IPS-20b (cell line): ENCODE results near the gene SAMD4A.

Source experiments
- H3K27ac ChIP-seq: one replicate; pipeline ENCODE4 v1.5.1; 2013; ENCODE audit warnings: low read length
- H3K27me3 ChIP-seq: 2 replicates; pipeline ENCODE4 v1.6.1; 2013; ENCODE audit warnings: mild to moderate bottlenecking, low read length, inconsistent platforms; ENCODE audit not compliant: insufficient read depth
- H3K36me3 ChIP-seq: 2 replicates; pipeline ENCODE4 v1.6.1; 2013; ENCODE audit warnings: low read depth, mild to moderate bottlenecking, inconsistent platforms, low read length, moderate library complexity; ENCODE audit not compliant: insufficient read depth
- H3K4me1 ChIP-seq: 2 replicates; pipeline ENCODE4 v1.6.1; 2013; ENCODE audit warnings: mild to moderate bottlenecking, control low read depth, inconsistent platforms, low read length, moderate library complexity; ENCODE audit not compliant: insufficient read depth
- H3K4me3 ChIP-seq: 2 replicates; pipeline ENCODE4 v1.5.1; 2013; ENCODE audit warnings: mild to moderate bottlenecking, low read length, inconsistent platforms
- H3K9ac ChIP-seq: 2 replicates; pipeline ENCODE4 v1.6.1; 2013; ENCODE audit warnings: low read depth, mild to moderate bottlenecking, inconsistent platforms, low read length, moderate library complexity
- H3K9me3 ChIP-seq: 2 replicates; pipeline ENCODE4 v1.6.1; 2013; ENCODE audit warnings: mild to moderate bottlenecking, low read depth, low read length, inconsistent platforms; ENCODE audit not compliant: insufficient read depth

The SAMD4A gene

DNA sequence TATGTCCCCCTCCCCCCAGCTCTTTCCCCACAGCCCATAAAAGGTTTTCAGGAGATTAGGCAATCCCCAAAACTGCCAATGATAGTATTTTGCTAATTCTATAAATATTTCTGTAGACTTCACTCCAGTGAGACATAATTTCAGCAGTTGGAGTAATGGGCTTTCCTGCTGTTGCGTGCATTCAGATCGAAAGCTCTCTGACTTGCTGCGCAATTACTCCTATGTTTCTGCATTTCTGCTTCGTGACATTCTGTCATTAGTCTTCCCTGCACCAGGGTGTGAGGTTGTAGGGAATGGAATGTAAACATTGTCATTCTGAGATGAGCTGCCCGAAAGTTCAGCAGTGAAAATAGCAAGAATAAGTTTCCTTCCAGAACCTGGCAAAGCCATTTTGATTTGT, 58.2 kb downstream of the SAMD4A start:
- H3K27me3 ChIP-seq = no peaks in the 10 kb centered on the region
- 0 out of 2 replicates have a peak overlapping the region, but pooled peaks have one; percentile 4 for H3K4me3 ChIP-seq
- H3K36me3 ChIP-seq = no peaks in the 10 kb centered on the region
- no peaks in the 10 kb centered on the region for H3K9me3 ChIP-seq
- H3K9ac ChIP-seq = no peak overlapping the region
- peaks cover 37% of the 10 kb centered on the region for H3K4me1 ChIP-seq
- no peak overlapping the region for H3K27ac ChIP-seq

DNA sequence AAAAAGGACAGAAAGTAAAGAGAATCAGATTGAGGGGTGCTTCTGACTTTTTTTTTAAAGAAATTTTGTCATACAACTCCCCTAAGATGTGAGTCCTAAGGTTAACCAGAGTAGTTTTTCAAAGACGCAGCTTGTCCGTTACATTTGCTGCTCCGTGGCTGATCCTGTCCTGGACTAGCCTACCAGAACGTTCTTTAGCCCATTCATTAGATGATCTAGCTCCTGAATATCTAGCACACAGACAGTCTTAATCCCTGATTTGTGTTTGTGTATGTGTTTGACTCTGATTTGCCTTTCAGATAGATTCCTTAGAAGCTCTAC, 60.3 kb downstream of the SAMD4A start:
- H3K27me3 ChIP-seq = no peaks in the 10 kb centered on the region
- no peak overlapping the region for H3K27ac ChIP-seq
- no peaks in the 10 kb centered on the region for H3K36me3 ChIP-seq
- H3K4me3 ChIP-seq = no peak overlapping the region
- peaks cover 37% of the 10 kb centered on the region for H3K4me1 ChIP-seq
- no peaks in the 10 kb centered on the region for H3K9me3 ChIP-seq
- peak overlapping the region; percentile 45; the same call in 1 of the 2 replicates for H3K9ac ChIP-seq

DNA sequence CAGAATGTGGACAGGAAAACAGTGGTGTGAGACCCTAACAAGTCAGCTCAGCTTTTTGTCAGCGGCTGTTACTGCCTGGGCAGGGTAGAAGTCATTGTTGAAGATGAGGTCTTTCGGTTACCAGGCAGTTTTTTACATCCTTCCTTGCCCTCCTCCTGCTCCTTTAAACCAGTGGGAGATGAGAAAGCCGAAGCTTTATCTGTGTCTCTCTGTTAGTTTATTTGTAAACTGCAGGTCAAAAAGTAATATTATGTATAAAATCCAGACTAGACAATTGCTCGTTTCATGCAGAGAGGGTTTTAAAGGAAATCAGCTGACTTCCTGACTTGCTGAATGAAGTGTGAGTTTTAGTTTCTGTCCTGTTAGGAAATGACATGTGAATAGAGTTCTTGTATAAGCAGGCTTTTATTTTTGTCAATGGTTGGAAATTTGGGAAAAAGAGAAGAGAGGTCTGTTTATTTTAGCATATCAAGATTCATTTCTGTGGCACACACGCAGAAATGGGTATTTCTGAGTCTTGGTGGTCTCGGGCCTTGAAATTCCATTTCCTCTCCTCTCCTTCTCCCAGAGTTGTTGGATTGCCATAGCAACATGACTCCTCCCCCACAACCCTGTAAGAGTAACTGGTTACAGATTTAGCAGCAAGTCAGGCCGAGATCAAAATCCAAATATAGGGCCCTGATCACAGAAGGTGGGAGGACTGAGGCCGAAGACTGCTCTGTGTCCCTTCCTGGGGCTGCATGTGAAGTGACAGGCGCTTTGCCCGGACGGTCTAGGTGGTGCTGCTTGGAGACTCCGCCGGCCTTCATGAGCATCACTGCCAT, 60.8 kb downstream of the SAMD4A start:
- Histone ChIP-seq H3K4me3 (no peak overlapping the region), H3K27ac (no peak overlapping the region), H3K9me3 (no peaks in the 10 kb centered on the region), H3K4me1 (peaks cover 37% of the 10 kb centered on the region), H3K36me3 (no peaks in the 10 kb centered on the region), H3K9ac (peak overlapping the region; percentile 45; the same call in 1 of the 2 replicates), H3K27me3 (no peaks in the 10 kb centered on the region)

DNA sequence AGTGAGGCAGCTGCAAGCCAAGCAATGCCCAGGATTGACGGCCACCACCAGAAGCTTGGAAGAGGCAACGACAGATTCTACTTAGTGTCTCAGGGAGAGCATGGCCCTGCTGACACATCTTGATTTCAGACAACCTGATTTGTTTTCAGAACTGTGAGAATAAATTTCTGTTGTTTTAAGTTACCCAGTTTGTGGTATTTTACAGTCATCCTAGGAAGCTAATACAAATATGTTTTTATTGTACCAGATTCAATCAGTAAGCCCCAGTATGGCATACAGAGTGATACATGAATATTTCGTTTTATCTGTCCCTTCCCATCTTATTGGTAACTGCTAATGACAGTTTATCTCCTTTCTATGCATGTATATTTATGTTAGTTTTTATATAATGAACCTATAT, 62.3 kb downstream of the SAMD4A start:
- H3K27me3 ChIP-seq = no peaks in the 10 kb centered on the region
- no peaks in the 10 kb centered on the region for H3K9me3 ChIP-seq
- H3K4me3 ChIP-seq = no peak overlapping the region
- H3K9ac ChIP-seq = no peak overlapping the region
- no peaks in the 10 kb centered on the region for H3K36me3 ChIP-seq
- peaks cover 37% of the 10 kb centered on the region for H3K4me1 ChIP-seq
- H3K27ac ChIP-seq = no peak overlapping the region

DNA sequence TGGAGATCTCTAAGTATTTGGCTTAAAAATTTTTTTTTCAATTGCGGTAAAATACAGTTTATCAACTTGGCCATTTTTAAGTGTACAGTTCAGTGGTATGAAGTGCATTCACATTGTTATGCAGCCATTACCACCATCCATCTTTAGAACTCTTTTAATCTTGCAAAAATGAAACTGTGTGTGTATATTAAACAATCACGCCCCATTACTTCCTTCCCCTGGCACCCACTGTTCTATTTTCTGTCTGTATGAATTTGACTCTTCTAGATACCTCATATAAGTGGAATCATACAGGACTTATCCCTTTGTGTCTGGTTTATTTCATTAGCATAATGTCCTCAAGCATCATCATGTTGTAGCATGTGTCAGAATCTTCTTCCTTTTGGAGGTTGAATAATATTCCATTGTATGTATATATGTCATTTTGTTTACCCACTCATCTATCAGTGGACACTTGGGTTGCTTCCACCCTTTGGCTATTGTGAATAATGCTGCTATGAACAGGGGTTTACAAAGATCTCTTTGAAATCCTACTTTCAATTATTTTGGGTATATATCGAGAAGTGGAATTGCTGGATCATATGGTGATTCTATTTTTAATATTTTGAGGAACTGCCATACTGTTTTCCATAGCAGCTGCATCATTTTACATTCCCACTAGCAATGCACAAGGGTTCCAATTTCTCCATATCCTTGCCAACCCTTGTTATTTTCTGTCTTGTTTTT, 62.9 kb downstream of the SAMD4A start:
- Histone ChIP-seq H3K27me3 (no peaks in the 10 kb centered on the region), H3K9me3 (no peaks in the 10 kb centered on the region)

DNA sequence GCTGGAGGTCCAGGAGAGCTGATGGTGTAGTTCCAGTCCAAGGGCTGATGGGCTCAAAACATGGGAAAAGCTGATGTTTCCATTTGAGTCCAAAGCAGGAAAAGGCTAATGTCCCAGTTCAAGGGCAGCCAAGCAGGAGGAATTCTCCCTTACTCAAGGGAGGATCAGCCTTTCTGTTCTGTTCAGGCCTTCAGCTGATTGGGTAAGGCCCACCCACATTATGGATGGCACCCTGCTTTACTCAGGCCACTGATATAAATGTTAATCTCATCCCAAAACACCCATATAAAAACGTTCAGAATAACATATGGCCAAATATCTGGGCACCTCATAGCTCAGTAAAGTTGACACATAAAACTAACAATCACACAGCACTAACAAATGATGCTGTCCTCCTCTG, 64.1 kb downstream of the SAMD4A start:
- H3K9ac ChIP-seq = no peak overlapping the region
- H3K27ac ChIP-seq = no peak overlapping the region
- H3K4me3 ChIP-seq = no peak overlapping the region
- peaks cover 20% of the 10 kb centered on the region for H3K4me1 ChIP-seq
- H3K9me3 ChIP-seq = no peaks in the 10 kb centered on the region
- H3K27me3 ChIP-seq = no peaks in the 10 kb centered on the region
- no peaks in the 10 kb centered on the region for H3K36me3 ChIP-seq

More for the DNA sequence above, 62.9 kb downstream of the SAMD4A start:
- Histone ChIP-seq H3K4me3 (no peak overlapping the region), H3K36me3 (no peaks in the 10 kb centered on the region), H3K4me1 (peaks cover 31% of the 10 kb centered on the region), H3K27ac (no peak overlapping the region), H3K9ac (no peak overlapping the region)

DNA sequence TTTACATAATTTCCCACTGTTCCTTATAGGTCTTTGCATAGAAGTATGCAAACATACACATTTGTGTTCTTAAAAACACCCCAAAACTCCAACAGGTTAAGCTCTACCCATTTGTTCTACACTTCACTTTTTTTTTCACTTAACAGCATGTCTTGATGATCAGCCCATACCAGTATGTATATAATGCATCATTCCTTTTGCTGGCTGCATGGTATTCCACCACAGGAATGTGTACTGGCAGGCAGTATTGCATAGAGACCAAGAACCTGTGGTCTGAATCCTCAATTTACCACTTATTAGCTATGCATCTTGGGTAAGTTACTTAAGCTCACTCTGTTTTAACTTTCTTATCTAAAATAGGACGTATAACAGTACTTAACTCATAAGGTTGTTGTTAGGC, 65.5 kb downstream of the SAMD4A start:
- no peaks in the 10 kb centered on the region for H3K9me3 ChIP-seq
- no peak overlapping the region for H3K9ac ChIP-seq
- H3K36me3 ChIP-seq = no peaks in the 10 kb centered on the region
- H3K27me3 ChIP-seq = no peaks in the 10 kb centered on the region
- no peak overlapping the region for H3K4me3 ChIP-seq
- no peak overlapping the region for H3K27ac ChIP-seq
- peaks cover 7% of the 10 kb centered on the region for H3K4me1 ChIP-seq

DNA sequence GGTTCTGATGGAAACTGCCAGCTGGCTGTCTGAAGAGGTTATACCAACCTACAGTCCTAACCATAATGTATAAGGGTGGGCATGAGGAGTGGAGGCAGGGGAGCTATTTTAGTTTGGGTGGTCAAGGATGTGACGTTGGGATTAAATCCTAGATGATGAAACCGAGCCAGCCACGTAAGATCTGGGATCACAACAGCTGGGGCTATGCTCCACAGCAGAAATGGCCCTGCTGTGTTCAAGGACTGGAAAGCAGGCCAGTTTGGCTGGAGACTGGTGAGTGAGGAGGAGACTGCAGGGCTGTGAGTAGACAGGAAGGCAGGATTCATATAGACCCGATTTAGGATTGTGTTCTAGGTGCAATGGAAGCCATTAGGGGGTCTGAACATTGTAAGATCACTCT, 66.1 kb downstream of the SAMD4A start:
- H3K4me3 ChIP-seq = no peak overlapping the region
- no peak overlapping the region for H3K9ac ChIP-seq
- no peaks in the 10 kb centered on the region for H3K9me3 ChIP-seq
- peaks cover 4% of the 10 kb centered on the region; the same call in 1 of the 2 replicates for H3K4me1 ChIP-seq
- H3K27me3 ChIP-seq = no peaks in the 10 kb centered on the region
- no peaks in the 10 kb centered on the region for H3K36me3 ChIP-seq
- no peak overlapping the region for H3K27ac ChIP-seq

DNA sequence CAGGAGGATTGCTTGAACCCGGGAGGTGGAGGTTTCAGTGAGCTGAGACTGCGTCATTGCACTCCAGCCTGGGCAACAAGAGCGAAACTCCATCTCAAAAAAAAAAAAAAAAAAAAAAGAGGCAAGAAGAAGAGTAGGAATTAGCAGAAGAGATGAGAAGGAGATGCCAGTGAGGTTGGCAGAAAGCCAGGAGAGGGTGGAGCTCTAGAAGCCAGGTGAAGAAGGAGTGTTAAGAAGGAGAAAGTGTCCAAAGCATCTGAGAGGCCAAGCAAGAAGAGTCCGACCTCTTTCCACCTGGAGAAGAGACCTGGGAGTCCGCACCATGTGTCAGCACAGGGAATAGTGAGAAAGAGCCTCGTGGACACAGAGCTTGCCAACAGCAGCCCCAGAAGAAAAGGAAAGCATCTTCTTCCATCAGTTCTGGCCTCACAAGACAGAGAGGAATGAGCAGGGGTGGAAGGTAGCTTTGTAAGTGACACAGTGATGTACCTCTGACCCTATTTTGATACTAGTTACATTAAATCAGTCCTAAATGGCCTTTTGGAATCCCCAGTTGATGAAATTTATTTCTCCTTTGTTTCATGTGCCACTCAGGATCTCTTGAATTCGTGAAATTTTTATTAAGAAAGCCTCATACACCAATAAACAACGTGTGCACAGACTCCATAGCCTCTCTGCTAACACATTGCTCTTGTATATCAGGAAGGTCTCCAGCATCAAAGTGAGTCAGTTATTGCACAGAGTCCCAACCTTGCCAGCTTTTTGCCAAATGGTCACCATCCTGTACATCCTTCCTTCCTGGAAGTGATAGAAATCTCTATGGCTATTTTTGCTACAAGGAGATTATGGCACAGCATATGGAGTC, 70.6 kb downstream of the SAMD4A start:
- Histone ChIP-seq H3K4me3 (no peak overlapping the region), H3K4me1 (0 out of 2 replicates have a peak, but pooled peaks cover 9% of the 10 kb centered on the region), H3K9me3 (no peaks in the 10 kb centered on the region), H3K36me3 (no peaks in the 10 kb centered on the region), H3K27ac (no peak overlapping the region), H3K27me3 (no peaks in the 10 kb centered on the region), H3K9ac (no peak overlapping the region)

DNA sequence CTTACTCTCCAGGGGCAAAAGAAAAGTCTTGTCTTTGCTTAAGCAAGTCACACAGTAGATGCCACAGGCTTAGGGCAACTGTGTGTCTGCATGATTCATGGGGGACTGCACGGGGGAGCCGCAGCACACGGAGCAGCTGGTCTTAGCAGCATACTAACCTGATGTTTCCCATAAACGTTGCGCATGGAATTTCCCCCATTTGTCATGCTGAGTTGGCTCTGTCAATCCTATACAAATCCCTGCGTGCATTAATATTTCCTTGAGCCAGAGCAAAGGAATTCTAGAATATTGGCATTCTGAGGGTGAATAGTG, 71.2 kb downstream of the SAMD4A start:
- Histone ChIP-seq H3K4me1 (0 out of 2 replicates have a peak, but pooled peaks cover 13% of the 10 kb centered on the region), H3K36me3 (no peaks in the 10 kb centered on the region), H3K9ac (no peak overlapping the region), H3K9me3 (no peaks in the 10 kb centered on the region), H3K4me3 (no peak overlapping the region), H3K27me3 (no peaks in the 10 kb centered on the region), H3K27ac (no peak overlapping the region)

DNA sequence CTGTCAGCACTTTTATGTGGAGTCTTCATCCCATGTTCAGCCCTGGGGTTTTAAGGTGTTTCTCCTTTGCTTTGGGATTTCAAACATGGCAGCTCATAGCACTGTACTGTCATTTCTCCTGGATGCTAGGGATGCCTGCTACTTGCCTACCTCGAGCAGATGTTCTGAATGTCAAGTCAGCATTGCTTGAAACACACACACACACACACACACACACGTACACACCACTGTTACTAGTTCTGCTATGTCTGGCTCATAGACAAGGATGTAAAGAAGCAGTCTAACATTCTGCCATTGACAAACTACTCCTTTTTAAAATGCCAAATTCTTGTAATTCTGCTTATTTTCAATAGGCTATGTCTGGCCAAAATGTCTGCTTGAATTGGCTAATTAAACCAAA, 72.7 kb downstream of the SAMD4A start:
- Histone ChIP-seq H3K4me3 (no peak overlapping the region), H3K36me3 (no peaks in the 10 kb centered on the region), H3K27ac (no peak overlapping the region), H3K27me3 (no peaks in the 10 kb centered on the region), H3K9ac (no peak overlapping the region), H3K4me1 (peaks cover 20% of the 10 kb centered on the region; the same call in 1 of the 2 replicates), H3K9me3 (no peaks in the 10 kb centered on the region)
